Measurements from ENCODE around the gene TMEM181.

DNA sequence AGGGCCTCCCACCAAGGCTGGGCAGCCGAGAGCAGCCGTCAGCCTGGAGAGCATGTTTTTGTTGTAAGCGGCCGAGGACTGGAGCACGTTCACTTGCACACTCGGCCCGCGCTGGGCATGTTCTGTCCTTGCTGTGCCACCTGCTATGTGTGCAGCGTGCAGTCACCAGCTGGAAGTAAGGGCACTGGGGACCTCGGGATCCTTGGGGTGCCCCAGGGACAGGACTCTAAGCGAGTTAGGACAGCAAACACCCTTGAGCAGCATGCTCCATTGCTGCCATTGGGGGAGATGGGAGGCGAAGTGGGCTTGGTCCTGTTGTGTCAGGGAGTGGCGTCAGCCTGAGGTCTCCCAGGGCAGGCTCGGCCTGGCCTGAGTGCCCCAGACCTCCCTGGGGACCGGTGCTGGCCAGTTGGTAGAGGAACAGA, 66.0 kb downstream of the TMEM181 start:
- TF ChIP-seq CTCF (IDR thresholded peaks at IDR 0.05; ENCODE audit: insufficient read depth, low read depth, low read length) (no peak), EZH2 (IDR thresholded peaks at IDR 0.05; ENCODE audit: insufficient read depth, low read length) (no peak)
